Breast epithelium (tissue), 3 donors: ENCODE results near the gene CACNA2D2.

Source experiments
- POLR2A ChIP-seq: fragments of 450-650 bp; IDR thresholded peaks from one replicate; pipeline ENCODE4 v1.6.1; 2016; ENCODE audit warnings: antibody characterized with exemption, mild to moderate bottlenecking, moderate library complexity
- TF ChIP-seq, protein P1 (sequence below), 3 donors: fragments of 450-650 bp; IDR thresholded peaks; one replicate each; pipeline ENCODE4 v1.5.1; 2016 to 2017; ENCODE audit warnings: antibody characterized with exemption in 3 of 3, mild to moderate bottlenecking in 3 of 3, moderate library complexity in 3 of 3

- TF ChIP-seq, protein P1, sequence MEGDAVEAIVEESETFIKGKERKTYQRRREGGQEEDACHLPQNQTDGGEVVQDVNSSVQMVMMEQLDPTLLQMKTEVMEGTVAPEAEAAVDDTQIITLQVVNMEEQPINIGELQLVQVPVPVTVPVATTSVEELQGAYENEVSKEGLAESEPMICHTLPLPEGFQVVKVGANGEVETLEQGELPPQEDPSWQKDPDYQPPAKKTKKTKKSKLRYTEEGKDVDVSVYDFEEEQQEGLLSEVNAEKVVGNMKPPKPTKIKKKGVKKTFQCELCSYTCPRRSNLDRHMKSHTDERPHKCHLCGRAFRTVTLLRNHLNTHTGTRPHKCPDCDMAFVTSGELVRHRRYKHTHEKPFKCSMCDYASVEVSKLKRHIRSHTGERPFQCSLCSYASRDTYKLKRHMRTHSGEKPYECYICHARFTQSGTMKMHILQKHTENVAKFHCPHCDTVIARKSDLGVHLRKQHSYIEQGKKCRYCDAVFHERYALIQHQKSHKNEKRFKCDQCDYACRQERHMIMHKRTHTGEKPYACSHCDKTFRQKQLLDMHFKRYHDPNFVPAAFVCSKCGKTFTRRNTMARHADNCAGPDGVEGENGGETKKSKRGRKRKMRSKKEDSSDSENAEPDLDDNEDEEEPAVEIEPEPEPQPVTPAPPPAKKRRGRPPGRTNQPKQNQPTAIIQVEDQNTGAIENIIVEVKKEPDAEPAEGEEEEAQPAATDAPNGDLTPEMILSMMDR (IDR thresholded peaks at IDR 0.05): no peak
- no peak for TF ChIP-seq POLR2A
These were observed 185.3 kb downstream of the CACNA2D2 start for GRCh38 chr3:50318163-50318562.
